ENCODE results near the gene NAP1L1. TPM values are rescaled to one million over a fixed set of nuclear protein-coding genes. Genes with fewer than 3 reads are reported as not detected.
A peak's percentile ranks its signal among the peaks of the same experiment; 100 is the strongest.
"Not testable (repeated sequence)": the region's sequence is repeated elsewhere in the genome, so short reads cannot be mapped to it uniquely, and the experiment has no call there.

The NAP1L1 gene
- total and polyA plus RNA-seq, 8 donors: 95.0 to 342 (median 232) TPM

- H3K4me3 ChIP-seq: no peak overlapping the region
- TF ChIP-seq POLR2A (IDR thresholded peaks at IDR 0.05) (no peak), CTCF (IDR thresholded peaks at IDR 0.05) (no peak), POLR2AphosphoS5 (IDR thresholded peaks at IDR 0.05) (peak in 2 of 3 donors; percentile 59 to 72), EP300 (IDR thresholded peaks at IDR 0.05) (no peak)
- peaks cover 0 to 24% (median 5%) of the 10 kb centered on the region in 4 donors for H3K4me1 ChIP-seq
- DNase-seq: peak in 1 of 2 donors; percentile 73
- H3K27me3 ChIP-seq: no peaks in the 10 kb centered on the region
- no peaks in the 10 kb centered on the region for H3K36me3 ChIP-seq
- intact Hi-C loops (cut with DNase I; ENCODE audit: low total_unique reads): no loop called here
- peak overlapping the region in 3 of 5 donors; percentile 11 to 65 (median 29) for H3K27ac ChIP-seq
- peaks cover 0 to 8% (median 0%) of the 10 kb centered on the region in 4 donors for H3K9me3 ChIP-seq
- WGBS, 5 donors: 27 to 50% (median 34%) methylated on average over 4 of the region's 4 CpGs
Measured at GRCh38 chr12:75990189-75990912, 94.1 kb downstream of the NAP1L1 start.

- H3K4me1 ChIP-seq: peaks cover 0 to 35% (median 21%) of the 10 kb centered on the region in 4 donors
- DNase-seq; H3K4me3 ChIP-seq; H3K36me3 ChIP-seq; intact Hi-C loops (cut with DNase I; ENCODE audit: low total_unique reads); H3K9me3 ChIP-seq; H3K27me3 ChIP-seq; H3K27ac ChIP-seq: not testable (repeated sequence)
- 93 to 100% (median 94%) methylated on average over 1 of the region's 1 CpG for WGBS, 5 donors
Measured at GRCh38 chr12:75987709-75988108, 96.8 kb downstream of the NAP1L1 start.

Other genes with a start within 250 kb of the NAP1L1 start
- gene PHLDA1, start 52.9 kb downstream of the NAP1L1 start, total RNA-seq: 10 to 100 TPM in 4 of 5 donors, 1 to 10 TPM in 1; 4.9 to 62.4 (median 12.5) TPM
- gene PHLDA1, start 52.9 kb downstream of the NAP1L1 start, polyA plus RNA-seq: 10 to 100 TPM; 15.3 to 26.5 (median 17.7) TPM